Endothelial cell (in vitro differentiated cells): Measurements from ENCODE around the gene PTPRM. TPM values are rescaled to one million over a fixed set of nuclear protein-coding genes. Genes with fewer than 3 reads are reported as not detected.

ENCODE experiments used
- DNase-seq: peaks from one replicate; pipeline ENCODE4 v3.0.0; 2021; ENCODE audit warnings: low spot score
- H3K27ac Mint-ChIP-seq: one replicate; pipeline ENCODE4 v1.8.0; 2021; ENCODE audit warnings: mixed read lengths, inconsistent platforms; ENCODE audit not compliant: unreplicated experiment
- H3K27me3 Mint-ChIP-seq: one replicate; pipeline ENCODE4 v1.8.0; 2021; ENCODE audit warnings: mild to moderate bottlenecking, moderate library complexity, mixed read lengths, inconsistent platforms; ENCODE audit not compliant: unreplicated experiment
- H3K36me3 Mint-ChIP-seq: one replicate; pipeline ENCODE4 v1.8.0; 2021; ENCODE audit warnings: mild to moderate bottlenecking, low read depth, mixed read lengths, inconsistent platforms; ENCODE audit not compliant: unreplicated experiment
- H3K4me1 Mint-ChIP-seq: one replicate; pipeline ENCODE4 v1.8.0; 2021; ENCODE audit warnings: mild to moderate bottlenecking, mixed read lengths, inconsistent platforms; ENCODE audit not compliant: unreplicated experiment
- H3K4me3 Mint-ChIP-seq: one replicate; pipeline ENCODE4 v1.8.0; 2021; ENCODE audit warnings: mild to moderate bottlenecking, mixed read lengths, inconsistent platforms; ENCODE audit not compliant: unreplicated experiment
- H3K9me3 Mint-ChIP-seq: one replicate; pipeline ENCODE4 v1.8.0; 2021; ENCODE audit warnings: mixed read lengths, inconsistent platforms; ENCODE audit not compliant: unreplicated experiment
- total RNA-seq: library from RNA; stranded (reverse); fragmentation: NEBNext Ultra II Directional; extraction: Animal tissue kit (Norgen Biotek cat#: 25700); gene quantifications from one replicate; pipeline ENCODE4 v1.2.1, GENCODE V29; 2021; ENCODE audit not compliant: unreplicated experiment
- TF ChIP-seq, protein P1 (sequence below): fragments of 200-600 bp; sonication (generic); IDR thresholded peaks from one replicate; pipeline ENCODE4 v1.5.0; 2021; ENCODE audit warnings: antibody characterized with exemption; ENCODE audit not compliant: unreplicated experiment

PTPRM gene
- total RNA-seq, 1 donor from 2014 or later: 284 TPM

DNA sequence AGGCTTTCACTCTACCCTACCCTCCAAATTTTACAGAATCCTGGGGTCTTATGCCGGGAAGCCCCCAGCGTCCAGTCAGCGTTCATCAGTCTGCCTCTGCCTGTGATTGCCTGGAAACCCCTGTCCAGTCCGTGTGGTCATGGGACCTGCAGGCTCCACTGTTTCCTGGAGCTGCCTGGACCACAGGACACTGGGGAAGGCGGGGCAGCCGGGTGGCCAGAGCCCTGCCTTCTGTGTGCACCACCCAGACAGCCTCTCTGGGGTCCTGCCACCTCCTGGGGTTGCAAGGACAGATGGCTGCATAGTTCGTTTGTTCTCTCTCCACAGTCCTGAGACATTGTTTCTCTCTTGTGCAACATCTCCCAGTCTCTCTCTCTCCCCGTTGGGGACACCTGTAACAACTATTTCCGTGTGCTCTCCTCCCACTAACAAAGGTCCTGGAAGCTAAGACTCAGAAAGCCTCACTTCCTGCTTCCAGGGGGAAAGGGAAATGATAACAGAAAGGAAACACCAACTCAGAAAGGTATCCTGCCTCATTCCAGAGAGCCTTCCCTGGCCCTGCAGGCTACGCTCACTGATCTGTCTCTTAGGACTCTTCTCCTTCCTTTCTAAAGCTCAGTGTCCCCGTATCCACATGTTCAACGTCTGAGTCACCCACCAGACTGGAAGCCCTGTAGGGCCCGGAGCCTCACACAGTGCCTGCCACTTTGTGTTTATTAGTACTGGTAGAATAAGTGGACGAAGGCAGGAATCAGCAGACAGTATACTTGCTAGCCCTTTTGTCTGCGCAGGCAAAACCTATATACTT is 849.3 kb downstream of the PTPRM start:
- DNase-seq: peak; percentile 17
- Mint-ChIP-seq H3K27me3 (peaks cover 3% of the 10 kb centered on the region), H3K4me1 (peaks cover 25% of the 10 kb centered on the region), H3K4me3 (no peak overlapping the region), H3K9me3 (peaks cover under 1% of the 10 kb centered on the region), H3K36me3 (peaks cover 8% of the 10 kb centered on the region), H3K27ac (peak overlapping the region; percentile 76)
- TF ChIP-seq, protein P1, sequence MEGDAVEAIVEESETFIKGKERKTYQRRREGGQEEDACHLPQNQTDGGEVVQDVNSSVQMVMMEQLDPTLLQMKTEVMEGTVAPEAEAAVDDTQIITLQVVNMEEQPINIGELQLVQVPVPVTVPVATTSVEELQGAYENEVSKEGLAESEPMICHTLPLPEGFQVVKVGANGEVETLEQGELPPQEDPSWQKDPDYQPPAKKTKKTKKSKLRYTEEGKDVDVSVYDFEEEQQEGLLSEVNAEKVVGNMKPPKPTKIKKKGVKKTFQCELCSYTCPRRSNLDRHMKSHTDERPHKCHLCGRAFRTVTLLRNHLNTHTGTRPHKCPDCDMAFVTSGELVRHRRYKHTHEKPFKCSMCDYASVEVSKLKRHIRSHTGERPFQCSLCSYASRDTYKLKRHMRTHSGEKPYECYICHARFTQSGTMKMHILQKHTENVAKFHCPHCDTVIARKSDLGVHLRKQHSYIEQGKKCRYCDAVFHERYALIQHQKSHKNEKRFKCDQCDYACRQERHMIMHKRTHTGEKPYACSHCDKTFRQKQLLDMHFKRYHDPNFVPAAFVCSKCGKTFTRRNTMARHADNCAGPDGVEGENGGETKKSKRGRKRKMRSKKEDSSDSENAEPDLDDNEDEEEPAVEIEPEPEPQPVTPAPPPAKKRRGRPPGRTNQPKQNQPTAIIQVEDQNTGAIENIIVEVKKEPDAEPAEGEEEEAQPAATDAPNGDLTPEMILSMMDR: no peak

- no peak overlapping the region for H3K4me3 Mint-ChIP-seq
- H3K4me1 Mint-ChIP-seq: peaks cover 8% of the 10 kb centered on the region
- H3K27me3 Mint-ChIP-seq: peaks cover 2% of the 10 kb centered on the region
- no peak for DNase-seq
- no peaks in the 10 kb centered on the region for H3K9me3 Mint-ChIP-seq
- H3K27ac Mint-ChIP-seq: no peak overlapping the region
- no peaks in the 10 kb centered on the region for H3K36me3 Mint-ChIP-seq
- TF ChIP-seq, protein P1: no peak
These were observed 855.3 kb downstream of the PTPRM start for GRCh38 chr18:8422391-8422790.

DNA sequence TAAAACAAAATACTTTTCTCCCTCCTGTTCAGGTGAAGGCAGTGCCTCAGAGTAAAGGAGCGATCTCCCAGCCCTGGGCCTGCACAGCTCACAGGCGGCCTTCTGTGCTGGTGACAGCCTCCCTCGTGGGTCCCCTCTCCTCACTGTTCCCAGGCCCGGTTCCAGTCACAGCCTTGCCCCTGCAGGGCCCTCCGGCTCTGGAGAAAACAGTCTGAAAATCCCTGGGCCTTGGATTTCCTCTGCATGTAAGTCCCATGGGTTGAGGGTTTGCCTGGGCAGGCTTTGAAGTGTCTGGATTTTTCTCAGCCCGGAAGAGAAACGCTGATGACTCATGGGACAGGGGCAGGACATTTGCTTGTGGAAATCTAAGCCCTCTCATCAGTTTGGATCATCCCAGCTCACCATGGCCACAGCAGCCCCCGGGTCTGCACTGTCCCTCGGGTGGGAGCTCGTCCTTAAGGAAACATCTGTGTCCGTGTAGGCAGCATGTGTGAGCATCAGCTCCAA is 856.0 kb downstream of the PTPRM start:
- peaks cover 2% of the 10 kb centered on the region for H3K27me3 Mint-ChIP-seq
- H3K36me3 Mint-ChIP-seq: no peaks in the 10 kb centered on the region
- H3K27ac Mint-ChIP-seq: no peak overlapping the region
- TF ChIP-seq, protein P1: no peak
- H3K4me3 Mint-ChIP-seq: no peak overlapping the region
- no peak for DNase-seq
- no peaks in the 10 kb centered on the region for H3K9me3 Mint-ChIP-seq
- H3K4me1 Mint-ChIP-seq: peaks cover 4% of the 10 kb centered on the region

GRCh38 chr18:8424481-8424880 is 857.4 kb downstream of the PTPRM start:
- no peak for DNase-seq
- no peak overlapping the region for H3K27ac Mint-ChIP-seq
- H3K36me3 Mint-ChIP-seq: no peaks in the 10 kb centered on the region
- H3K27me3 Mint-ChIP-seq: peaks cover 2% of the 10 kb centered on the region
- H3K4me3 Mint-ChIP-seq: no peak overlapping the region
- peaks cover 4% of the 10 kb centered on the region for H3K4me1 Mint-ChIP-seq
- H3K9me3 Mint-ChIP-seq: no peaks in the 10 kb centered on the region
- TF ChIP-seq, protein P1: no peak

DNA sequence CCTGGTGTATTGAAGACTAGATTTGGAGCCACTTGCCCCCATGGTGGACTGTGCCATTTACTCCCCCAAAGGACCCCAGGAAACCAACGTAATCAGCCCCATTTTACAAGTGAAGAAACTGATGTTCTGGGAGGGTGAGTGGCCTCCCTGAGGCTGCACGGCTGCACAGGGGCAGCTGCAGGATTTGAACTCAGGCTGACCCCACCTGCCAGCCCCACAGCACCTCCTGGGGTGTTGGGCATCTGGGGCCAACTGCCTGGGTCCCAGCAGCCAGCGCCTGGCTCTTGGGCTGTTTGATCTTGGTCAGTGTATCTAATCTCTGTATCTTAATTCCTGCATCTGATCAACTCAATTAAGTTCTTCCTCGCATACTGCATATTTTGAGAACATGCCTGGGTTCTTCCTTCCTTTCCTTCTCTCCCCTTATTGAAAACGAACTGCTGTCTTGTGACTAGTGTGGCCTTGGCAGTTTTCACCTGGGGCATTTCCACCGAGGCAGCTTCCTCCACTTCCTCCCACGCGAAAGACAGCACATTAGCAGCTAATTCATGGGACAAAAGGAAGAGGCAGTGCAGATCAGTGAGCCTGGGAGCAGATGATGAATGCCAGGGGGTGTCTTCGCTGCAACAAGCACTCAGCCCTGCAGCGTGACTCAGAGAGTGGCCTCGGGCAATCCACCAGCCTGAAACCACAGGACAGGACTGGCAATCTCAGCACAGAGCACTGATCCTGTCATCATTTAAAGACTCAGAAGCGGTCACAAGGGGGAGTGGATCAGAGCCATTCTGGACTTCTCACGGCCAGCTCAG is 858.0 kb downstream of the PTPRM start:
- Mint-ChIP-seq H3K9me3 (no peaks in the 10 kb centered on the region), H3K27me3 (peaks cover 2% of the 10 kb centered on the region), H3K4me3 (no peak overlapping the region), H3K4me1 (peaks cover 4% of the 10 kb centered on the region), H3K36me3 (no peaks in the 10 kb centered on the region), H3K27ac (no peak overlapping the region)
- no peak for DNase-seq
- TF ChIP-seq, protein P1: no peak
